Measurements from ENCODE around the gene BANF1. TPM values are rescaled to one million over a fixed set of nuclear protein-coding genes. Genes with fewer than 3 reads are reported as not detected.

BANF1 gene
- total and polyA plus RNA-seq, 9 of the 15 experiments (the other 6 are each of a cell fraction or from before 2014, with no cell fraction given): 108 to 651 (median 263) TPM

- TF ChIP-seq ZBTB2 (IDR thresholded peaks at IDR 0.05) (no peak), CAMTA2 (CRISPR knock-in tag; conservative IDR thresholded peaks at IDR 0.05) (no peak), ZBED1 (IDR thresholded peaks at IDR 0.05) (no peak), IRF2 (CRISPR knock-in tag; IDR thresholded peaks at IDR 0.05) (no peak), NR2C2 (CRISPR knock-in tag; IDR thresholded peaks at IDR 0.05) (no peak), NR2C2 (tag; IDR thresholded peaks at IDR 0.05) (no peak), BCOR (IDR thresholded peaks at IDR 0.05) (no peak), KLF13 (tag; IDR thresholded peaks at IDR 0.05; ENCODE audit: borderline replicate concordance, low read depth) (peak; percentile 49; the same call in 1 of the 2 replicates), ZNF592 (IDR thresholded peaks at IDR 0.05) (0 out of 2 replicates have a peak, but pooled peaks have one; percentile 33), ZFP36 (IDR thresholded peaks at IDR 0.05; ENCODE audit: low read depth, low read length, partially characterized antibody) (no peak), HNRNPK (IDR thresholded peaks at IDR 0.05; ENCODE audit: low read depth, low read length, poor library complexity, severe bottlenecking) (no peak), ZNF586 (CRISPR knock-in tag; conservative IDR thresholded peaks at IDR 0.05) (no peak), ZNF609 (CRISPR knock-in tag; IDR thresholded peaks at IDR 0.05; ENCODE audit: borderline replicate concordance) (no peak), ARID1B (IDR thresholded peaks at IDR 0.05) (no peak), LCOR (CRISPR knock-in tag; IDR thresholded peaks at IDR 0.05) (no peak), TBL1XR1 (IDR thresholded peaks at IDR 0.05; ENCODE audit: low read length in 2 of 2) (peak in 1 of 2 experiments; percentile 47; a peak in 2 of 4 replicates), NCOR1 (IDR thresholded peaks at IDR 0.05) (no peak), ZNF3 (CRISPR knock-in tag; IDR thresholded peaks at IDR 0.05) (no peak), ZNF707 (CRISPR knock-in tag; conservative IDR thresholded peaks at IDR 0.05) (no peak)
These were observed 13.3 kb upstream of the BANF1 start (continued) for GRCh38 chr11:65988791-65989592.
